Right kidney (tissue), 1 donor: ENCODE measurements around the gene ZNF385A.

Experiments used
- DNase-seq: peaks from one replicate; pipeline ENCODE4 v3.0.0-alpha.2; 2016

Gene ZNF385A

GRCh38 chr12:54374562-54375258, 9.8 kb downstream of the ZNF385A start:
- no peak for DNase-seq

GRCh38 chr12:54373649-54374561, 10.6 kb downstream of the ZNF385A start:
- no peak for DNase-seq

- no peak for DNase-seq
Measured at GRCh38 chr12:54372113-54372806, 12.3 kb downstream of the ZNF385A start.

- DNase-seq = no peak
Measured at GRCh38 chr12:54371328-54372112, 13.0 kb downstream of the ZNF385A start.

- DNase-seq = peak; percentile 81
Measured at GRCh38 chr12:54370171-54370730, 14.3 kb downstream of the ZNF385A start.

GRCh38 chr12:54369597-54370131, 14.9 kb downstream of the ZNF385A start:
- no peak for DNase-seq

- DNase-seq = peak; percentile 80
Measured at GRCh38 chr12:54368709-54369596, 15.6 kb downstream of the ZNF385A start.

GRCh38 chr12:54368025-54368708, 16.4 kb downstream of the ZNF385A start:
- peak; percentile 16 for DNase-seq

- DNase-seq = no peak
Measured at GRCh38 chr12:54364413-54364812, 20.1 kb downstream of the ZNF385A start, which contains the start of gene GPR84. GPR84 (minus strand) TSS chr12:54364486; CDS start chr12:54363851, 635 bp downstream.

GRCh38 chr12:54363618-54364017, 20.9 kb downstream of the ZNF385A start:
- no peak for DNase-seq

- no peak for DNase-seq
Measured at GRCh38 chr12:54363047-54363446, 21.5 kb downstream of the ZNF385A start.

GRCh38 chr12:54360717-54361456, 23.6 kb downstream of the ZNF385A start:
- peak; percentile 73 for DNase-seq

GRCh38 chr12:54359762-54360351, 24.7 kb downstream of the ZNF385A start:
- no peak for DNase-seq

GRCh38 chr12:54358945-54359761, 25.4 kb downstream of the ZNF385A start:
- DNase-seq = peak; percentile 91

GRCh38 chr12:54358191-54358944, 26.2 kb downstream of the ZNF385A start:
- peak; percentile 86 for DNase-seq

- peak; percentile 31 for DNase-seq
Measured at GRCh38 chr12:54357506-54358190, 26.9 kb downstream of the ZNF385A start.
